GM21619 (cell line): ENCODE results near the gene CCDC182.

Experiments
- ATAC-seq: cut with Tn5 transposase; IDR thresholded peaks from one replicate; pipeline ENCODE4 v1.9.1; 2021; ENCODE audit not compliant: unreplicated experiment

Gene CCDC182

GRCh38 chr17:57745242-57745641 is at the start of gene CCDC182:
CCDC182 (minus strand) TSS chr17:57745299; CDS start chr17:57745272, 27 bp downstream.
- ATAC-seq = no peak

DNA sequence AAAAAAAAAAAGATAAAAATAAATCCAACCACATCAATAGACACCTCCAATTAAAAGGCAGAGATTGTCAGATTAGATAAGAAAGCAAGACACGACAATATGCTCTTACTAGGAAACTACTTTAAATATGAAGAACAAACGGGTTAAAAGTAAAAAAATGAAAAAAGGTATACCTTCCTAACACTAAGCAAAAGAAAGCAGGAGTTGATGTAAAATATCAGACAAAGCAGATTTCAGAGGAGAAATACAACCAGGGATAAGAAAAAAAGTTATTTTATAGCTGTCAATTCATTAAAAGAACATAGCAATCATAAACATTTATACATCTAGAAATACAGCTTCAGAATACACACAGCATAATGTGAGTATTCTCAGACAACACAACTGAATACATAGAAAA is 49.7 kb upstream of the CCDC182 start:
- ATAC-seq = no peak

DNA sequence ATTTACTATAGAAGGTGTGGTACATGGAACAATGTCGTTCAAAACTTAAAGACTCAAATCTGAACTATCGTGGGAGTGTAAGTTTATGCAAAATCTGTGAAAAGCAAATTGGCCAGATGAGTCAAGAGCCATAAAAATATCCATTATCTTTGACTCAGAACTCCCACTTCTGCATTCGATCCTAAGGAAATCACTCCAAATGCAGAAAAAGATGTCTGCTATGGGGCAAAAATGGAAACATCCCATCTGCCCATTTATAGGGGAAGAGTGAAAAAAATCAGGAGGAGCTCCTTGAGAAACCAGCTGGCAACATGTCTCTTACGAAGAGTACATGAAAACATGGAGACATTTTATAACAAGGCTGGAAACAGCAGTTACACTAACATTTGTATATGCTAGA is 43.6 kb upstream of the CCDC182 start:
- ATAC-seq = no peak

- ATAC-seq = no peak
These were observed 39.9 kb upstream of the CCDC182 start for GRCh38 chr17:57785022-57785421.

DNA sequence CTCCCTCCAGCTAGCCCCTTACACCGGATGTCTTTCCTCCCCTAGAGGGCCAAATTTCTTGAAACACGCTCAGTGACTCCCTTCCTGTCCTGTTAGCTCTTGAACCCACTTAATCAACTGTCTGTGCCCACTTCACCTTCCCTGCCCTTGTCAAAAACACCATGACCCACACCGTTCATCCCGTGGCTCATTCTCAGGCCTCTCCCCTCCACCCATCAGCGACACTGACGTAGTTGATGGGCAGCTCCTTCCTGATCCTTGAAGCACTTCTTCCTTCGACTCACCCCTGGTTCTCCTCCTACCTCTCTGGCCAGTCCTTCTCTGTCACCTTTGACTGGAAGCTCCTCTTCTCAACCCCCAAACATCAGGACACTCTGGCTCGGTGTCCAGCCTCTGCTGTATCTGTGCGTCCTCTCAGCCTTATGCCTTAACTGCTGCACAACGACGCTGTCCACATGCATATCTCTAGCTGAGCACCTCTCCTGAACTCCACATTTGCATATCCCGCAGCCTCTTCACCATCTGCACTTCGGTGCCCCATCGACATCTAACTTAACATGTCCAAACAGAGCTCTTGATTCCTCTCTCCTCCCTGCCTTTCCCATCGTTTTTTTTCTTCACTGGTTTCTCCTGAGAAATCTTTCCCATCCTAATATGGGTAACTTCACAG is 39.3 kb upstream of the CCDC182 start:
- no peak for ATAC-seq

DNA sequence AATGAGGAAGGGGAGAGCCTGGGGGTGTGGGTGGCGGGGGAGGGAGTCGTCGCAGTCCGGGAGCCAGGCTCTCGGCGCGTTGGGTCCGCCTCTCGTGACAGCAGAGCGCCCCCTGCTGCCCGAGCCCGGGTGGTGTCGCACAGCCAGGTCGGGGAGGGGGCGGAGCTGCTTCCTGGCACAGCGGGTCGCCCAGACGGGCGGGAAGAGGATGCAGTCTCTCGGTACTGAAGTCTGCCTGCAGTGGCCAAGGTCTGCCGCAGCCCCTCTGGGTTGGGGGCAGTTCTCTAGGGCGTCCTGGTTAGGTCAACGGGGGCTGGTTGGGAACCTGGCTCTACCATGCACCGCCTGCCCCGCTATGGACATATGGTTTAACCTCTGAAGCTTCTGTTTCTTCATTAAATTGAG is 38.2 kb upstream of the CCDC182 start:
- no peak for ATAC-seq

- no peak for ATAC-seq
These were observed 37.7 kb upstream of the CCDC182 start for GRCh38 chr17:57782647-57783337.

DNA sequence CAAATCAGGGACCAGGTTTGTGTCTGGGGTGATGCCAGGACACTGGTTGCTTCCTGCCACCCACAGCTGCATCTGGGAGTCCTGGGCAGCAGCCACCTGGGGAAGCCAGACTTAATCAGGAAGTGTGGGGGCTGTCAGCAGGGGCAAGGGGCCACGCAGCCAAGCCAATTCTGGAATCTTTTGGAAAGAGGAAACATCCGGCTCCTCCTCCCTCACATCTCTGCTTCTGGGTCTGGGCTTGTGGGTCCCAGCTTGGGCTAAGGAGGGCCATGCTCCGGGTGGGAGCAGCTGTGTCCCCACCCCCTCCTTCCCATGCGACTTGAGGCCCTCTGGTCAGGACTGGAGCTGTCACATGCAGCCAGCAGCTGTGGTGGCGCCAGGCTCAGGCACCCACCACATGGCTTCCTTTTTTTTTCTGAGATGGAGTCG is 37.0 kb upstream of the CCDC182 start:
- ATAC-seq = no peak

DNA sequence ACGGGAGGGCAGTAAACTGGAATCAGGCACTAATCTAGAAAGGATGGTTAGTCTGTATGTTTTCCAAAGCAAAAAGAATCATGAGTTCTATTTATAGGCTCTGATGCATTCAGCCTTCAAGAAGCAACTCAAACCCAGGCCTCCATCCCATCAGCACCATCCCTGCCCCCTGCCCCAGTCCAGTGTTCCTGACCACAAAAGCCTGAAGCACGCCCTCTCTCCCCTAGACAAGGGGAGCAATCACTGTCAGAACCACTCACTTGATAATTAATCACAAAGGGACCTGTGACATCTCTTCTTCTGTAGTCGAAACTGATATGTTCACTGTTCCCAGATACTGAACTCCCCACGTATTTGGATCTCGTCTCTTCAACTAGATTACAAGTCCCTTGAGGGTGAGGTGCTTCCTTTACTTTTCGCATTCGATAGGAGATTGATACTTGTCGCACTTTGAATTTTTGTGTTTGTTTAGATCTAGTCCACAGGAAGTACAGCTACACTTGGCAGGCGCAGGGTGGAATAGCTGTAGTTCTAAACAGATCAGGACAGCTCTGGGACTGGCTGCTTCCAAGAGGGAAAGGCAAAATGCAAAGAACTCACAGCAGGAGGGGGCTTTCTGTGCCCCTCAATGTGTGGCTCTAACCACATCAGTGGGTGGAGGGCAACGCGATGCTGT is 36.4 kb upstream of the CCDC182 start:
- no peak for ATAC-seq

DNA sequence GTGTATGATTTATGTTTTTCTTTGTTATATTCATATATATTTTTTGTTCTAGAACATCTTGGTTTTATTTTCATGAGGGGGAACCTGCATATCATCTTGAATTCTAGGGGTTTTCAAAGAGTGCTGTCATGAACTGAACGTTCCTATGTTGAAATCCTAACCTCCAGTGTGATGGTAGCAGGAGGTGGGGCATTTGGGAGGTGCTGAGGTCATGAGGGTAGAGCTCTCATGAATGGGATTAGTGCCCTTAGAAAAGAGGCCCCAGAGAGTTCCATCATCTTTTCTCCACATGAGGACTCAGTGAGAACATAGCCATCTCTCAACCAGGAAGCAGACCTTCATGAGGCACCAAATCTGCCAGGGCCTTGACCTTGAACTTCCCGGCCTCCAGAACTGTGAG is 34.6 kb upstream of the CCDC182 start:
- ATAC-seq = no peak

- no peak for ATAC-seq
These were observed 33.2 kb upstream of the CCDC182 start for GRCh38 chr17:57778306-57778705.

DNA sequence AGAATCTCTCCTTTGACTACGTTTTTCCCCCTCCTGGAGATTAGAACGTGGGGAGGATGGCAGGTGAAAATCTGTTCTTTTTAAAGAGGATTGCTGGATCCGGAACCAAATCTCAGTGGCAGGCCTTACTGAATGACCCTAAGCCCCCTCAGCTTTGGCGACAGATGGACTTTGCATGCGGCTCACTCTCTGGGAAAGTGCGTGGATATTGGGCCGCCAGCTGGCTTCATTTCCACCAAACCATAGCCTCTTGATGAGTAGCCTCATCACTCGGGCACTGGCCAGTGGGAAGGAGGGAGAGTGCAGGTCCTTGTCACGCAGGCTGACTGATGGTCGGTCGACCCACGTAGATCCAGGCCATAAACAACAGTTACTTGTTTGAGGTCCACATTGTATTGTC is 31.3 kb upstream of the CCDC182 start:
- no peak for ATAC-seq

DNA sequence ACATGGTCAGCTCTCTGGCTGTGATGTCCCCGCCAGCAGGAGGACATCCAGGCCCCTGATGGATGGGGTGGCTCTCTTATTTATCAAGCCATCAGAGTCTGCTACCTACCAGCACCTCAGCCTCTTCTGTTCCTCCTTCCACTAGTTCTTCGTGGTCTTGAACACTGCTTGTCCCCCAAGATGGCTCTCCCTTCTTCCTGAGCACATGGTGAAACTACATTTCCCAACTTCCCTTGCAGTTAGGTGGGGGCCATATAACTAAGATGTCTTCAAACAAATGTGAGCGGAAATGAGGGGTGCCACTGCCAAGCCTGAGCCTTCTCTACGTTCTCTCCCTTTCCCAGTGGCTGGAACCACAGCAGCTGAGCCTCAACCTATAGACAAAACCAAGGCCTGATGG is 29.8 kb upstream of the CCDC182 start:
- ATAC-seq = no peak

GRCh38 chr17:57773557-57773956 is 28.5 kb upstream of the CCDC182 start:
- no peak for ATAC-seq

DNA sequence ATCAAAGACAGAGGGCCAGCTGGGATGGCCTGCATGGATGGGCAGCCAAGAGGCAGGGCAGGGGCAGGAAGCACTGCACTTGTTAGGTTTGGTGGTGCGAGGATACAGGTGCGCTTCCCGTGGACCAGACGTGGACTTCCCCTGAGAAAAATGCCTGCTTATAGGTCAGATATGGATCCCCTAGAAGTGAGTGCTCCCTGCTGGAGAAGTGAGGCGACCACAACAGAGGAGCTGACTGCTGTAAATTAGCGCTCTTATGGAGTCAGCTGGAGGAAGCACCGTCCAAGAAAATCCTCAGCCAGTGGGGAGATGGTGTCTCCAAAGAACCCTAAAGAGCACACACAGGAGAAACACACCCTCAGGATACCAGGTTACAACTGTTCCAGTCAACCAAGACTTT is 27.7 kb upstream of the CCDC182 start:
- no peak for ATAC-seq

GRCh38 chr17:57767561-57767960 is 22.5 kb upstream of the CCDC182 start:
- ATAC-seq = no peak

GRCh38 chr17:57766318-57766943 is 21.3 kb upstream of the CCDC182 start:
- no peak for ATAC-seq

- no peak for ATAC-seq
These were observed 17.6 kb upstream of the CCDC182 start for GRCh38 chr17:57762452-57763395.

DNA sequence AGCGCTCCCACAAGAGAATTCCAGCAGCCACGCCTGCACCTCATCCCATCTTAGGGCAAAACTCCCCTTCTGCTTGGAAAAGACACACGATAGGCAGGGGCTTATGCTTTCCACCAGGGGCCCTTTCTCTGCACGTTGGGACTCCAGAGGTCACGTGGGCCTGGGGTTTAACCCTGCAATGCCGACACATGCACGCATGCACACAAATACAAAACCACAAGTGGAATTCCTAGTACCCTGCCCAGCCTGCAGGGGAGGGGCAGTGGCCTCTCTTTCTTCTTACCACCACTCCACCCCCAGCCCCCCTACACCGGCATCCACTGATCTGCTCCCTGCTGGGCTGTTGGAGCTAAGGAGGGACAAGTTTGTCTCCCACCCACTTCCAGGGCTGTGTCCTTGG is 16.8 kb upstream of the CCDC182 start:
- ATAC-seq = no peak

GRCh38 chr17:57760046-57760445 is 14.9 kb upstream of the CCDC182 start:
- no peak for ATAC-seq

DNA sequence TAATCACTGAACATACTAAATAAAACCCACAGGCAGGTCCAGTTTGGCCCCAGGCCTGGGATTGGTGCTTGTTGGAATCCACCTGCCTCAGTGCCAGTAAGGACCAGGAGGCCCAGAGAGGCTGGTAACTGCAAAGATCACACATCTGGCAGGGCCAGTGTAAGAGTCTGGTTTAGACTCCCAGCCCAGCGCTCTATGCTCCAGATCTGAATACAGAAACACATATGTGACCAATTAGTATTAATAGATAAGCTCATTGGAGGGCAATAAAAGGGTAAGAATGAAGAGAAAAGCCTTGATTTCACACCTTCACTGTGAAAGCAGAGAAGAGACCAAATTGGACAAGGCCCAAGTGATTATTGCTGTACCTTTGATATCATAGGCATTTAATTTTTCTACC is 13.6 kb upstream of the CCDC182 start:
- ATAC-seq = no peak
